Activated CD8-positive, alpha-beta memory T cell treated with anti-CD3 and anti-CD28 coated beads for 4 hours (primary cell): ENCODE results near the gene KCNG2.
"Not testable (repeated sequence)": the region's sequence is repeated elsewhere in the genome, so short reads cannot be mapped to it uniquely, and the experiment has no call there.

Experiments
- DNase-seq, 2 donors: peaks; one replicate each; pipeline ENCODE4 v3.0.0-alpha.2; 2020; ENCODE audit warnings: low read depth in 2 of 2

Gene KCNG2

GRCh38 chr18:79870301-79871025 lies 72.7 kb downstream of the KCNG2 start:
- no peak for DNase-seq

GRCh38 chr18:79871026-79871390 lies 73.3 kb downstream of the KCNG2 start:
- no peak for DNase-seq

- no peak for DNase-seq
Observed at GRCh38 chr18:79871481-79872091, 73.8 kb downstream of the KCNG2 start.

GRCh38 chr18:79872527-79873444 lies 75.0 kb downstream of the KCNG2 start:
- DNase-seq = no peak

GRCh38 chr18:79873449-79874110 lies 75.8 kb downstream of the KCNG2 start:
- no peak for DNase-seq

- no peak for DNase-seq
Observed at GRCh38 chr18:79874553-79875530, 77.1 kb downstream of the KCNG2 start.

- DNase-seq = no peak
Observed at GRCh38 chr18:79875531-79875919, 77.8 kb downstream of the KCNG2 start.

GRCh38 chr18:79875931-79876461 lies 78.3 kb downstream of the KCNG2 start:
- no peak for DNase-seq

- DNase-seq = no peak
Observed at GRCh38 chr18:79876497-79876896, 78.8 kb downstream of the KCNG2 start.

GRCh38 chr18:79877163-79878091 lies 79.7 kb downstream of the KCNG2 start:
- DNase-seq = no peak

- DNase-seq = not testable (repeated sequence)
Observed at GRCh38 chr18:79878246-79878645, 80.5 kb downstream of the KCNG2 start.

- DNase-seq = no peak
Observed at GRCh38 chr18:79878741-79879378, 81.1 kb downstream of the KCNG2 start.

GRCh38 chr18:79879566-79879965 lies 81.8 kb downstream of the KCNG2 start:
- no peak for DNase-seq

- DNase-seq = no peak
Observed at GRCh38 chr18:79881695-79882094, 84.0 kb downstream of the KCNG2 start.

- DNase-seq = no peak
Observed at GRCh38 chr18:79882522-79883241, 84.9 kb downstream of the KCNG2 start.

GRCh38 chr18:79883461-79884293 lies 85.9 kb downstream of the KCNG2 start:
- DNase-seq = no peak

- DNase-seq = no peak
Observed at GRCh38 chr18:79884294-79884962, 86.7 kb downstream of the KCNG2 start.
